GM18909 (cell line): Measurements from ENCODE around the gene CACNA2D3.
"Not testable (repeated sequence)": the region's sequence is repeated elsewhere in the genome, so short reads cannot be mapped to it uniquely, and the experiment has no call there.

ENCODE experiments used
- ATAC-seq: cut with Tn5 transposase; IDR thresholded peaks from one replicate; pipeline ENCODE4 v1.9.1; 2021; ENCODE audit warnings: mild to moderate bottlenecking; ENCODE audit not compliant: unreplicated experiment, poor library complexity

CACNA2D3 gene

DNA sequence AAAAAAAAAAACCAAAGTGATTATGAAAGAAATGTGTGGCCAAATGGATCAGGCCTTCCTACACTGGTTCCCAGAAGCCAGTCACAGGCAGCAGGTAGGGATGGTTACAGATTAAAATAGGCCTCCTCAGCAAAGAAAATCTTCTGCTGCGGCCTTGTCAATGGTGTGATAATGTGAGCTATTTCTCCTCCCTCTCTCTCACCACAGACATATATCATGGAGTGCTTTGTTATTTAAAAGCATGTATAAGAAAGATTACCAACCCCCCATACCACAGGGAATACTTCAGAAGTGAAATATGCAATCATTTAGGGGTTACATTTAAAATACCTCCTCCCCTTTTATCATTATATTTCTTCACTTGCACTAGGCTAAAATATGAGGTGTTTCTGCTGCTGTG lies 837.7 kb downstream of the CACNA2D3 start:
- ATAC-seq = no peak

DNA sequence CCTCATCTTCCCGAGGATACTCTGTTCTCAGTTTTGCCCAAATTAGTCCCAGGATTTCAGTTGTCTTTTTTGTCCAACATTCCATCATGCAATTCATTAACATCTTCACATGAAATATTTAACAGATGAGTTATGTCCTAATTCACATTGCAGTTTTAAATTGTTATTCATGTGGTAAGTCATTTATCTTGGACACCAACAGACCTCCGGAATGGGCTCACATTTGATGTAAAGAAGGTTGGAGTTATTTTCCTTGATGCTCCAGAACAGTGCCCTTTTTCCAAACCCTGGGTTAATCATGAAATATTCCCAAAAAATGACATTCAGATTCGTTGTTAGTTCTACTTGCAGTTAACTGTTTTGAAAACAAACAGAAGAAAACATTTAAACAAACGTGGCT lies 838.3 kb downstream of the CACNA2D3 start:
- no peak for ATAC-seq

DNA sequence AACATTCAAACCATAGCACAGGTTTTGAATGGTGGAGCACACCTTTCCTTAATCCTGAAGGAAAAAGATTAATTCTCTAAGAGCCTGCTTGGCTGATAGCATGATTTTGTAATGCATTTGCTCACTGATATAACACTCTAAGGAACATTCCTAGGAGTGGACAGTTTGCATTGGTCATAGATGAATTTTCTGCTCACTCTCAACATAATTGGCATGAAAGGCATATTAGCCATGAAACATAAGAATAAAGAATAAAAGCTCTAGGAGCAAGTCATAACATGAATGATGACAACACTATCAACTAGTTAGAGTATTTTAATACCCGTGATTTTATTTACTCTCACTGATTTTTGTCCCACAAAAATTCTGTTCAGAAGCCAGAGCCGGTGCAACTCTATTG lies 839.8 kb downstream of the CACNA2D3 start:
- ATAC-seq = no peak

DNA sequence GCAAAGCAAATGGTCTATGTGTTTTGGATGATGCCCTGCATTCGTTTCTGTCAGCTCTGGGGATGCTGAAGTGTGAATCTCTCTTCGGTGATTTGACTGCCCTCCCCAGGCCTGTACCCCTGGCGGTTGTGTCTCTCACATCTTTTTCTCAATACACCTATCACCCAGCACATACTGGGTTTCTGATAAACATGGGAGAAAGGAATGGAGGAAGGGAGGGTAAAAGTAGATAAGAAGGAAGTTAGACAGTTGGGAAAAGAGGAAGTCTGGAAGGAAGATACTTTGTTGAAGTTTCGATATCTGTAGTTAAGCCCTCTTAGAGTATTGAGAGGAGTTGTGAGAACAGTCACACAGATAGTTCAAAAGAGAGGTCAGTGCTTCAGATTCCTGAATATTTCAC lies 841.3 kb downstream of the CACNA2D3 start:
- ATAC-seq = no peak

DNA sequence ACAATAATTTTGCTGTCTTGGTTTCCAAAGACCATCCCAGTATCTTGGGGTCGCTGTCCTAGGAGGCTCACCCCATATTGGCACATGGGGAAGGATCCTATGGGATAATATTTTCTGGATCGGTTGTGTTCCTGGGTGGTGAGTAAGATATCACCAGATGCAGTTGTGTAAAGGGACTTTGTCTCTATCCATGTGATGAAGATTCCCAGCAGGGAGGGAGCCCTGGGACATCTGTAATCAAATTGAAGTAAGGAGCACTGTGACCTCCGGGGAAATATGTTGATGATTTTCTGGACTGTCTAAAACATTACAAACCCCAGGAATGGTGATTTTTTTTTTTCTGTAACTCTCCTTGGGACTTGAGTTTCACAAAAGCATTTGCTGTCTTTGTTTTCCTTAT lies 841.7 kb downstream of the CACNA2D3 start:
- no peak for ATAC-seq

DNA sequence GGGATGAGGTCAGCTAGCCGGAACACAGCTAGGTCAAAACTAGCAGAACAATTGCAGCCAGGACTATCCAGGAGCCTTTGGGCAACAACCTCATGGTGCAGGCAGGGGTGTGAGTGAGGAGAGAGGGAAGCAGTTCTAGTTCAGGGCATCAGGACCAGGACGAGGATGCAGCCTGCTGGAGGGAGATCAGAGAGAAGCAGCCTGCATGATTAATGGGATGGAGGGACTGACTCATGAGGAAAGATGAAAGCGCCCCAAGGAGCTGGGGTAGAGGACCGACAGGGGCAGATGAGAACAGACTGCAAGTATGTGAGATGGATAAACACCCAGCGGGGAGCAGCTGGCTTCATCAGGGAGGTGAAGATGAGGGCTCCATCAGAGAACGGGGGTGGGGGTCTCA lies 843.4 kb downstream of the CACNA2D3 start:
- ATAC-seq = no peak

DNA sequence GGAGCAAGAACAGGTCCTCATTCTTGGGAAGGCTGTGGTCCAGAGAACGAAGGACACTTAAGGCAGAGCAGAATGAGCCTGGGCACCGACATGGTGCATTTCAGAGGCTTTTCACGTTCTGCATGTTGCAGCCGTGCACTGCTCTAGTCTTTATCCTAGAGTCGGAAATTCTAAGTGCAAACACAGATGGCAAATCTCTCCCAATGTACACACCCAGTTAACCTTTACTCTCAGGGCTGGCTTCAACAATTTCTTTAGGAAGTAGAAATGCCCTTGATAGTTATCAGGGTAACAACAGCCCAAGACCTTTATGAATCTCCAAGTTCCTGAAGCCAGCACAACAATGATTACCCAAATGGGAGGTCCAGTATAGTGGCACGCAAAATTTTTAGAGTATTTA lies 844.6 kb downstream of the CACNA2D3 start:
- ATAC-seq = no peak

DNA sequence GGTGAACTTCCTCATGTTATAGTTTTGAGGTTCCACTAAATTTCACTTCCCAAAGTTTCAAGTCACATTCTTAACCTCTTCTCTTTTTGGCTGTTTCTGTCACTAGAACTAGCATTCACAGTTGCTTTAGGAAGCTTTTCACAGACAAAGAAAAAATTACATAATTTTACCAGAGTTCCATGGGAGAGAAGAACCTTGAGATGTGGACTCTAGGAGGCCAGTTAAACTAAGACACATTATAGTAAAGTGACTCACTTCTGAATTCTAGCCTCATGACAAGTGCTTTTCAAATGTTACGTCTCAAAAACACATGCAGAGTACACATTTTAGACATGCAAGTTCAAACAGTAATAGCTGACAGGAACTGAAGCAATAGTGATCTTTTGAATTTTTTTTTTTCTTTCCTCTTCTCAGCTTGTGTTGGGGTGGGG lies 845.4 kb downstream of the CACNA2D3 start:
- no peak for ATAC-seq

DNA sequence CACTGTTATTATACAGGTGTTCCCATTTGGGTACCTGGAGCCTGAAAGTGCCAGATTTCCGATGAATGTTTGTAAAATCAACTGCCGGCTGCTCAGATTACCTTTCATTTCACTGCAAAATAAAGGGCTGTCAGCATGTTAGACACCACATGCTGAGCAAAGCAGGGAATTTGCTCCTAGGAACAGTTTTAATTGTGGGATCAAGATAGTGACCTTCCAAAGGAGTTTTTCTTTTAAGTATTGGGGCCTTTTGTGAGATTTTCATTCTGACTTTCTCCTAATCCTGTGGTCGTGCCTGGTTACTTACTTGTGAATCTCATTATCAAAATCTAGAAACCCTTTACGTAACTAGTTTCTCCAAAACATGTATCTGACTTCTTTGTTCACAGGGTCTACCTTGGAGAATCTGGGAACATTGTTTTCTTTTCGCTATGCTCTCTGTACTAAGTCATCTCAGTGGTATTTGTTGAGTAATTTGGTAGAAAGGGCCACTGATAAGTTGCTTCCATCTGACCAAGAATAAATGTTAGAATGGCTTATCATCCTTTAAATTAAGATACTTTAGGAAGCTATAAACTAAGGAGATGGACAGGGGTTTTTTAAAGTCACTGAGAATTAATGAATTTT lies 846.3 kb downstream of the CACNA2D3 start:
- ATAC-seq = no peak

DNA sequence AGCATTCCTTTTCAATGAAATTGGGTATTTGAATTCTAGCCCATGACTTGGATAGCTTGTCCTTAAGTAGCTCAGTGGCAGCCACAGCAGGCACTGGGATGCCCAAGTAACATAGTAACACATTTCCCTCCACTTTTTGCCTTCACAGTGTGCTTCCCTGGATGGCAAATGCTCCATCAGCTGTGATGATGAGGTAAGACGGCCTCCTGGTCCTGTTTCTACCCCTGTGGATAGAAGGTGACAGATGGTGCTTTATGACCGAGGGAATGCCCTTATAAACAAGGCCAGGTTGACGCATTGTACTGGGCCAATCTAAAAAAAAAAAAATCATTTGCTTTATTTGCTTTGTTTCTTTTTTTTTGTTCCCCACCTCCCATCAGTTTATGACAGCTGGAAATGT lies 847.3 kb downstream of the CACNA2D3 start:
- ATAC-seq = no peak

DNA sequence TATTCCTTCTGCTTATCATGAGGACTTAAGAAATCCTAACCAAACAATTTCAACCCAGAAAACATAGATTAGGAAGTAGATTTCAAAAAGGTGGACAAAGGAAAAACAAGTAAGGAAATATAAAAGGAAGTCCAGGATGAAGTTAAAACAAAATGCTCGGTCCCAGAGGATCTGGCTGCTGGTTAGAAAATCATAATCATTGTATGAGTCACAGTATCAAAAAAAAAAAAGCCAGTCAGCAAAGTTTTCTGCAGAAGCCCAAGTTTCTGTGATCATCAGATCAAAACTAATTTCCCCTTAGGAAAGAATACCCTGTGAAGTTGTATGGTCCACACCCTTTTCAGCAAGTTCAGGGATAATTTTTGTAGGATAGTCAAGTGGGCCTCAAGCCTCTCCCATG lies 848.5 kb downstream of the CACNA2D3 start:
- ATAC-seq = no peak

DNA sequence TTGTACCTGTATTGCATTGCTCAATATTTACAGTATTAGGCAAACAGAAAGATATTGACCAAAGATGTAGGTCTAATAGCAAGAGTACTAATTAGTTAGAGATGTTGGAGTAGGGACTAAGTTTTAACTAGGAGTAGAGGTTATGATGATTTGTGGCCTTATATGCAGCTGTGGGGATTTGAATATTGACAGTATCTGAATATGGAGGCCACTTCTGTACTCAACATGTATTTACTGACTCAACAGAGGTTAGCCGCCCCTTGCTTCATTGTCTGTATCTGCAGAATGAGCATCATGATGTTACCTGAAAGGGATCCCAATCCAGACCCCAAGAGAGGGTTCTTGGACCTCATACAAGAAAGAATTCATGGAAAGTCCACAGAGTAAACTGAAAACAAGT lies 855.1 kb downstream of the CACNA2D3 start:
- ATAC-seq = no peak

DNA sequence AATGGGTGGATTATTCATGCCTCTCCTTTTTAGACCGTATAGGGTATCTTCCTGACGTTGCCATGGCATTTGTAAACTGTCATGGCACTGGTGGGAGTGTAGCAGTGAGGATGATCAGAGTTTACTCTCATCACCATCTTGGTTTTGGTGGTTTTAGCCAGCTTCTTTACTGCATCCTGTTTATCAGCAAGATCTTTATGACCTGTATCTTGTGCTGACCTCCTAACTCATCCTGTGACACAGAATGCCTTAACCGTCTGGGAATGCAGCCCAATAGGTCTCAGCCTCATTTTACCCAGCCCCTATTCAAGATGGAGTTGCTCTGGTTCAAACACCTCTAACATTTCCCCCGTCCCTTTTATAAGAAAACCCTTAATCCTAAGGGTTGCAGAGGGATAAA lies 855.6 kb downstream of the CACNA2D3 start:
- ATAC-seq = not testable (repeated sequence)

DNA sequence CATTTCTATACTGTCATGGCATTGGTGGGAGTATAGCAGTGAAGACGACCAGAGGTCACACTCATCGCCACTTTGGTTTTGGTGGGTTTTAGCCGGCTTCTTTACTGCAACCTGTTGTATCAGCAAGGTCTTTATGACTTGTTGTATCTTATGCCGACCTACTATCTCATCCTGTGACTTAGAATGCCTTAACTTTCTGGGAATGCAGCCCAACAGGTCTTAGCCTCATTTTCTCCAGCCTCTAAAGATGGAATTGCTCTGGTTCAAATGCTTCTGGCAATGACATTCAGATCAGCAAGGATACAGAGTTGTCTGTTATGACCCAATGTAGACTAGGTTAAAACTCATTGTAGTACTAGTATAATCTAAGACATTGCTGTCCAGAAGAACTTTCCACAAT lies 860.5 kb downstream of the CACNA2D3 start:
- no peak for ATAC-seq

DNA sequence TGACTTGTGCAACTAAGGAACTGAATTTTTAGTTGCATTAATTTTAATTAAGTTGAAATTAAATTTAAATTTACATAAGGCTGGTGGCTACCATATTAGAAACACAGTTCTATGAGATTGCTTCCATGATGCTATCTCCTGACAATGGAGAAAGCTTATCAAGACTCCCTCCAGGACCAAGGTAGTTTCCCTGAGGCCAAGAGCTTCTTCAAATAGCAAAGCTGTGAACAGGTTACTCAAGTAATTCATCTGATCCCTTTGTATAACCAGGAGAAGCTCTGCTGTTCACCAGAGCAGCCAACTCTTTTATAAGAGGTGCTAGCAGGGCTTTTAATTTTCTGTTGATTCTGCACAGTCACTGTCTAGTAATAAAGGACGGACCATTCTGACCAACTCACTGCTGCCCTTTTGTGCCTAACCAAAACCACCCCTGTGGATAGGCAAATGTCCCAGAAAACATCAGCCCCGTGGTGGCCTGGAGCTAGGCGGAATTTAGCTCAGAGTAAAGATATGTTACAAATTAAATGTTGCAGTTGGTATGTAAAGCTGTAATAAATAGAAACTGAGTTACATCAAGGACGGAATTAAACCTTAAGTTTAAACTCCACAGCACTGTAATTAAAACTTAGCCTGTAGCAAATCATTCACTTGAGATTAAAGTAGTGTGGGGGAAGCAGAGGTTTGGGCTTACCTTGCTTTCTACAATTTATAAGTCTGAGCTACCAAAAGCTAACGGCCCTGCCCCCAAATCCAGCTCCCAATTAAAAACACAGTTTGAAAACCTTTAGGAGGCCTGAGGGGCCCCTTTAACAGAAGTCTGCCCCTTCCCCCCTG lies 861.1 kb downstream of the CACNA2D3 start:
- no peak for ATAC-seq

DNA sequence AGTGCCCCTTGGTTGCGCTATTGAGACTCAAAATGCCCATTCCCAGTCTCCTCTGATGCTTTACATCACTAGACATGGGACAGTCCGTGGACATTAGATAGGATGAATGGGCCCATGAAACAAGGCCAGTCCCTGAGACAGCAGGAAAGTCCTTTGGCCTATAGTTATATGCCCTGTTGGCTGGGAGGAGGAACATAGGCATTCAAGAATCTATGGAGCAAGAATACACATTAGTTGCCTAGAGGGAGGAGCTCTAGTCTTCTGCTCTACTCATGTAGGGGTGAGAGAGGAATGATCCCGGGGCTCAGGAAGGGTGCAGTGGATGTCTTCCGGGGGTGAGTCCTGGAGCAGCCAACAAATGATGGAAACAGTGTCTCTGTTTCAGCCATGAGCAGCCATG lies 863.5 kb downstream of the CACNA2D3 start:
- no peak for ATAC-seq

DNA sequence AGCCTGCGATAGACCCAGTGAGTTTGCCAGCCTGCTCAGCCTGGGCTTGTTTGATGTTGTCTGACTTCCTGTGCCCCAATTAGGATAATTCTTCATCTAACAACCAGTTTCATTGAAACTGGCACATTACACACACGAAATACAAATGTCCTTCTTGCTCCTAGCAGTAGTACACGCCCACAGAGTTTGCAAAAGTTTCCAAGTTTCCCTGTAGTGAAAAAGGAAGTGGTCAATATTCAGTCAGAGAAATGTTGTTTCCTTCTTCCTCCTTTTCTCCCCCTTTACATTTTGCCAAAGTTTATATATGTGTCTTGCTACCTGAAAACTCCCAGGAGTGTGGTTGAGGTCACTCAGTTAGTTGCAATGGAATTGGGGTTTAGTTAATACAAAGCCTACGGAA lies 863.9 kb downstream of the CACNA2D3 start:
- no peak for ATAC-seq

DNA sequence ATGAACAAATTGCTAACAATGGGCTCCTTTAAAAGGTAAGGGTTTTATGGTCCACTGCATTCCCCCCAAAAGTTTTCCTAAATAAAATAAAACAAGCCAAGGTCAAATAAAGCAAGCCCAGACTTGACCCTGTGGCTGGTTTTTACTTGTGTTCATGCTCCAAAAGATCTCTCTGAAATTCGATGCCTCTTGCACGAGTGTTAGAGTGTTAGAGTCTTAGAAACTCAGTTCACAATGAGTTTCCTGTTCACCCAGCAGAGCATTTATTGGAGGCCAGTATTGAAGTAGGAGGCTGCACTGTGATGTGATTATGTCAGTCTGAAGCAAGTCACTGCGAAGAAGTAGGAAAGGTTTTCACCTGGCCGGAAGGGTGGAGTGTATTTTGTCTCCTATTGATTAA lies 865.4 kb downstream of the CACNA2D3 start:
- ATAC-seq = no peak

DNA sequence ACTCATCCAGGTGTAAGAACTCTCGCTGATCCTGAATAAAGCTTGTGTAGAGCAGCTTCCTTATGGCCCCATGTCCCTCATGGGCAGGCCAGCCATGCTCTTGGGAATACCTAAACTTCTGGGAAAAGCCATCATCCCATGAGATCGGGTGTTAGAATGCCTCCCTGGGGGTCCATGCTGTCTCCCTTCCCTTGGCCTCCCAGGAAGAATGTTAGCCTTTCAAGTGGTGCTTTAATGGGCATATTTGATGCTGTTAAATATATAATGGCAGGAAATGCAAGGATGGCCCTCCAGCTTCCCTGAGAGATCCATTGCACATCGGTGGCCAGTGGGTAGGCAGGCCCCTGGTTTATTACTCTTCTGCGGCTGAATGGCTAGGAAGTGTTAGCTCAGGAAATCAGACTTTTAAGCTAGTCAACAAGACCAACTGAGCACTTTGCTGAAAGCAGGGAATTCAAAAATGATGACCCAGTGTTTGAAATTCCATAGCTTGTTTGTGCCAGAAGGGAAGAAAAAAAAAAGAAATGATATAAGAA lies 866.0 kb downstream of the CACNA2D3 start:
- ATAC-seq = no peak

DNA sequence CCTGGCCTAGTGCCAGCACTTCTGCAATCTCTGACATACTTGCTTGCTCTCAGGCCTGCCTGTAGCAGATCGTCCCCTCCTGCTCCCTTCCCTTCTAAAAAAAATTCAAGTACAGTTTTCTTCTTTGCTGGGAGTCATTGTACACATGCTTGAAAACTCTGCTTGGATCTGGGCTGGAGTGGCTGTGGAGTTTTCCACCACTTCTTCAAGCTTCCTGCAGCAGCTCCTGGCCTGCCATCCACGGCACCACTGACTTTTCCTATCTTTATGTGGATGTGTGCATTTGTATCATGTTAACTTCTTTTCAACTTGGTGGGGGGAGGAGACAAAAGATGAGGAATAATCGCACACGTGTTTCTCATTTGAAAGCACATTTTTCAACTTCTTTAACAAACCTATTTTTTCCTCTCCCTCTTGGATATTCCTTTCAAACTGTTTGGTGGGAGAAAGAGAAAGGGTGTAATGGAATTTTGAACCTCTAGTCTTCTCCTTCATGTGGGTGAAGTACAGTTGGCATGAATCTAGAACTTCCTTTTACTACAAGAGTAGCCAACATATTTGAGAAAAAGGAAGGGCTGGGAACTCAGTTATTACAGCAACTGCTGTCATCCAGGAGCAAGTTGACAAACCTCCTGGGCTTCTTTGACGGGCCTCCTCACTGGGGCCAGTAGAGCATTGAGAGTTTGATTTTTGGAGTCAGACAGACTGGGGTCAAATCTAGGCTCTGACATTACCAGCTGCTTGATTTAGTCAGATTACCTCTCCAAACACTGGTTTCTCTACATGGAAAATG lies 866.7 kb downstream of the CACNA2D3 start:
- no peak for ATAC-seq

DNA sequence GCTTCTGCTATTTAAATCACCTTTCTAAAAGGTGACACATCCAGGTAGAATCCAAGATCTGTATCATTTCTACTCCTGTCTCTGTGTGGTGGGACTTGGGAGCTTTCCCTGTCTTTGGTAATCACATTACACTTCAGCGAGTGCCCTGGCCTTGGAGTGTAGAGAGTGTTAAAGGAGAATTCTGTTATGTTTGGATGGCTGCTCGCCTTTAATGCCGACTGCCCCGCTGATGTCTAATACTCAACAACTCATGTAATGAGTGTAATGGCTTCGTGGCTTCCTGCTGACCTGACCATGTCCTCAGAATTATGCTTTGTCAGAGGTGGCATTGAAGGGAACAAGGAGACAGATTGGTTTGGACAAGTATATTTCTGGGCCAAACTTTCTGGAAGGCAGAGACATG lies 871.8 kb downstream of the CACNA2D3 start:
- no peak for ATAC-seq
